GM20000 (cell line): ENCODE results near the gene RYK.
"Not testable (repeated sequence)": the region's sequence is repeated elsewhere in the genome, so short reads cannot be mapped to it uniquely, and the experiment has no call there.

ENCODE experiments used
- DNase-seq: peaks from one replicate; pipeline ENCODE4 v3.0.0; 2012; ENCODE audit warnings: low spot score
- TF ChIP-seq, protein P1 (sequence below): IDR thresholded peaks from 2 replicates; pipeline ENCODE4 v1.5.1; 2012; ENCODE audit warnings: mild to moderate bottlenecking, control low read depth; ENCODE audit errors: extremely low read depth, missing control alignments

The RYK gene

DNA sequence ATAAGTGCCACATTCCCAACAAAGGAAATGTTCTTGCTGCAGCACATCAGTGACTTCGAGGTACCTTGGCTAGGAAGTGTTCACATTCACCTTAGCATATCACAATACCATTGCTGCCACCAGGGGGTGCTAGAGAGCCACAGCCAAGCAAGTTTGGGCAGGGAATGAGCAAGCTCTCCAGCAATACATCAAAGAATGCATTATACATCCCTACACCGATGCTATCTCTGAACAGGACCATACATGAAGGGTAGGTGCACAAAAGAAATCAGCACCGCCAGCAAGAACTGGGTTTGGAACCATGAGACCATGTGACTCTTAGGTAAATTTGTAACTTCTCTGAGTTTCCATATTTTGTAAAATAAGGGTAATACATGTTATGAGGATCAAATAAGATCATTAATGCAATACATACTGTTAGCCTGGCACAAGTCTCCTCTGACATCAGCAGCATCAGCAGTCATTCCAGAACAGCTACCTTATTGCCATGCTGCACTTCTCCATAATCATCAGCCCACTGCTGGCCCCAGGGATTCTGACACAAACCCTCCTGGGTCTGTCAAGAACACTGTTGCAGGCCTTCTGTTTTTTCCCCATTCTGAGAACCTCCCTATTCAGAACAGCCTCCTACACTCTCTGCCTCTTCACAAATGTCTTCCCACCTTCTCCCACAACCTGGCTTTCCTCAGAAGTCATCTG, 37.5 kb downstream of the RYK start:
- TF ChIP-seq, protein P1, sequence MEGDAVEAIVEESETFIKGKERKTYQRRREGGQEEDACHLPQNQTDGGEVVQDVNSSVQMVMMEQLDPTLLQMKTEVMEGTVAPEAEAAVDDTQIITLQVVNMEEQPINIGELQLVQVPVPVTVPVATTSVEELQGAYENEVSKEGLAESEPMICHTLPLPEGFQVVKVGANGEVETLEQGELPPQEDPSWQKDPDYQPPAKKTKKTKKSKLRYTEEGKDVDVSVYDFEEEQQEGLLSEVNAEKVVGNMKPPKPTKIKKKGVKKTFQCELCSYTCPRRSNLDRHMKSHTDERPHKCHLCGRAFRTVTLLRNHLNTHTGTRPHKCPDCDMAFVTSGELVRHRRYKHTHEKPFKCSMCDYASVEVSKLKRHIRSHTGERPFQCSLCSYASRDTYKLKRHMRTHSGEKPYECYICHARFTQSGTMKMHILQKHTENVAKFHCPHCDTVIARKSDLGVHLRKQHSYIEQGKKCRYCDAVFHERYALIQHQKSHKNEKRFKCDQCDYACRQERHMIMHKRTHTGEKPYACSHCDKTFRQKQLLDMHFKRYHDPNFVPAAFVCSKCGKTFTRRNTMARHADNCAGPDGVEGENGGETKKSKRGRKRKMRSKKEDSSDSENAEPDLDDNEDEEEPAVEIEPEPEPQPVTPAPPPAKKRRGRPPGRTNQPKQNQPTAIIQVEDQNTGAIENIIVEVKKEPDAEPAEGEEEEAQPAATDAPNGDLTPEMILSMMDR = peak; percentile 89

DNA sequence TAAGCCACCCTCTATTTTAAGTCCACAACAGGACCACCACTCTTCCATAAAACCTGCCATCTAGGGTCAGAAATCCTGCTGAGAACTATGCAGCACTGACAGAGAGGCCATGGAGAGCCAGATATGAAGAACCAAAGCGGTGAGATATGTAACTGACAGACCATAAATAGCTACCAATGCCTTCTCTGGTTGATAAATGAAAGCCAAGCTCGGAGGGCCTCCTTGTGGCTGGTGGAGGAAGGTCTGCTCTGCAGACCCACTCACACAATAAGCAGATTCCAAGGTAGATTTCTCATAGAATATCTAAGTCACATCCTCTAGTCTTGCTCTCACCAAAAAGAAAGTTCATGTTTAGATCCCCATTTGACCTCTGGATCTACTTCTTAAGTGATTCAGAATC, 38.9 kb downstream of the RYK start:
- DNase-seq = peak; percentile 25
- TF ChIP-seq, protein P1 = peak; percentile 34

More for the DNA sequence above, 37.5 kb downstream of the RYK start:
- peak; percentile 67 for DNase-seq

DNA sequence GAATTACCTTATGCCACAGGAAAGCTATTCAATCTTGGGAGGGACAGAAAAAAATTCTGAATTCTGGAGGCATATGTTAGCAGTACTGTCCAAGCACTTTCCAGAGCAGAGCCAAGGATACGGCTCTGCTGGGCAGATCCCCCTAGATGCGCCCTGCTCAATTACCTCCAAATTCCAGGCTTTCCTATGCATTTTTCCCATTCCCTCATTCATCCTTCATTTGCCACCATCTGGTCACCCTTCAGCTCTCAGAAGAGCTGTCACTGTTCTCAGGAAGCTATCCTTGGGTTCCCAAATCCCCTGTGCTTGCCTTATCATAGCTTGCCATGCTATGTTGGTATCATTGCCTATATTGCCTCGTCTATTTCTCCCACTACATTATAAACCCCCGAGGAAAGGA, 45.2 kb downstream of the RYK start:
- TF ChIP-seq, protein P1 = no peak
- DNase-seq = no peak

GRCh38 chr3:134201201-134202130, 49.2 kb downstream of the RYK start:
- TF ChIP-seq, protein P1 = no peak
- no peak for DNase-seq

- not testable (repeated sequence) for DNase-seq
These were observed 50.8 kb downstream of the RYK start for GRCh38 chr3:134199880-134200279.

GRCh38 chr3:134199240-134199639, 51.4 kb downstream of the RYK start:
- TF ChIP-seq, protein P1 = no peak

GRCh38 chr3:134198414-134198813, 52.2 kb downstream of the RYK start:
- TF ChIP-seq, protein P1 = no peak
- DNase-seq = no peak

More at GRCh38 chr3:134199240-134199639, 51.4 kb downstream of the RYK start:
- no peak for DNase-seq
